GM12878 (cell line): ENCODE data around the gene TXNRD1. TPM values are rescaled to one million over a fixed set of nuclear protein-coding genes. Genes with fewer than 3 reads are reported as not detected.

Experiments used
- ATF2 ChIP-seq: IDR thresholded peaks from 2 replicates; pipeline ENCODE4 v1.6.1; 2012; ENCODE audit warnings: low read length, inconsistent platforms
- BCL11A ChIP-seq: IDR thresholded peaks from 2 replicates; pipeline ENCODE4 v1.6.1; 2011; ENCODE audit warnings: low read depth, low read length
- BCLAF1 ChIP-seq: fragments of 450-650 bp; IDR thresholded peaks from 2 replicates; pipeline ENCODE4 v1.6.1; 2017; ENCODE audit warnings: antibody characterized with exemption, mild to moderate bottlenecking, moderate library complexity
- BHLHE40 ChIP-seq, 2 experiments: fragments of 450-650 bp in 1 of 2; IDR thresholded peaks; 2 replicates each; pipeline ENCODE4 v1.6.1; 2011 to 2017; ENCODE audit warnings: low read depth in 2 of 2, borderline replicate concordance in 1 of 2, improper control_type of control experiment in 1 of 2, low read length in 1 of 2, mild to moderate bottlenecking in 1 of 2
- BRCA1 ChIP-seq: IDR thresholded peaks from 2 replicates; pipeline ENCODE4 v1.6.1; 2011; ENCODE audit warnings: low read depth, low read length, improper control_type of control experiment
- DPF2 ChIP-seq: fragments of 450-650 bp; IDR thresholded peaks from 2 replicates; pipeline ENCODE4 v1.6.1; 2017; ENCODE audit warnings: mild to moderate bottlenecking
- EED ChIP-seq: sonication (generic); IDR thresholded peaks from 2 replicates; pipeline ENCODE4 v1.6.1; 2016; ENCODE audit warnings: antibody characterized with exemption, low read depth
- EGR1 ChIP-seq, 2 experiments: IDR thresholded peaks; 1 replicate in 1 of 2; 2 replicates in 1 of 2; pipeline ENCODE4 v1.6.1; 2011 to 2012; ENCODE audit warnings: low read depth in 2 of 2, low read length in 2 of 2, borderline replicate concordance in 1 of 2, mild to moderate bottlenecking in 1 of 2, moderate library complexity in 1 of 2
- ESRRA ChIP-seq: IDR thresholded peaks from 2 replicates; pipeline ENCODE4 v1.6.1; 2012; ENCODE audit warnings: mild to moderate bottlenecking, low read length, improper control_type of control experiment
- MEF2A ChIP-seq: IDR thresholded peaks from 2 replicates; pipeline ENCODE4 v1.6.1; 2011; ENCODE audit warnings: low read depth, mild to moderate bottlenecking, low read length, moderate library complexity; ENCODE audit not compliant: insufficient read depth
- MTA2 ChIP-seq: fragments of 450-650 bp; IDR thresholded peaks from 2 replicates; pipeline ENCODE4 v1.6.1; 2016; ENCODE audit warnings: low read depth, mild to moderate bottlenecking, moderate library complexity
- NFYA ChIP-seq: IDR thresholded peaks from 2 replicates; pipeline ENCODE4 v1.6.1; 2011; ENCODE audit warnings: low read depth, mild to moderate bottlenecking, low read length, improper control_type of control experiment, borderline replicate concordance
- PAX8 ChIP-seq: fragments of 450-650 bp; IDR thresholded peaks from 2 replicates; pipeline ENCODE4 v1.6.1; 2017; ENCODE audit warnings: mild to moderate bottlenecking, moderate library complexity
- PKNOX1 ChIP-seq: fragments of 450-650 bp; IDR thresholded peaks from 2 replicates; pipeline ENCODE4 v1.6.1; 2016; ENCODE audit warnings: mild to moderate bottlenecking
- RB1 ChIP-seq: fragments of 450-650 bp; formaldehyde crosslinking; IDR thresholded peaks from 2 replicates; pipeline ENCODE4 v1.6.1; 2017; ENCODE audit warnings: mild to moderate bottlenecking, borderline replicate concordance
- SREBF2 ChIP-seq: IDR thresholded peaks from 2 replicates; pipeline ENCODE4 v1.6.1; 2012; ENCODE audit warnings: mild to moderate bottlenecking, low read length
- TAF1 ChIP-seq: IDR thresholded peaks from 2 replicates; pipeline ENCODE4 v1.6.1; 2011; ENCODE audit warnings: mild to moderate bottlenecking, low read depth, low read length, borderline replicate concordance
- TARDBP ChIP-seq: IDR thresholded peaks from 2 replicates; pipeline ENCODE4 v1.6.1; 2016; ENCODE audit warnings: borderline replicate concordance
- TBL1XR1 ChIP-seq: IDR thresholded peaks from 2 replicates; pipeline ENCODE4 v1.6.1; 2012; ENCODE audit warnings: low read depth, low read length, improper control_type of control experiment
- WRNIP1 ChIP-seq: IDR thresholded peaks from 2 replicates; pipeline ENCODE4 v1.6.1; 2011; ENCODE audit warnings: low read depth, low read length, improper control_type of control experiment, borderline replicate concordance
- ZBTB11 ChIP-seq: fragments of 450-650 bp; formaldehyde crosslinking; IDR thresholded peaks from 2 replicates; pipeline ENCODE4 v1.5.0; 2022; ENCODE audit warnings: mild to moderate bottlenecking, missing genetic modification characterization
- polyA plus RNA-seq, 11 experiments: library from polyadenylated mRNA; depleted of rRNA in 4 of 11; unstranded in 6 of 11; stranded (reverse) in 5 of 11; fragments of >200 nt; fragmentation: Nextera tagmentation in 4 of 11; fragmentation: Illumina TruSeq in 1 of 11; extraction: Ambion mirVana in 4 of 11; extraction: Trizol in 1 of 11; gene quantifications; 1 replicate in 1 of 11; 2 replicates in 10 of 11; pipeline versions ENCODE4 v1.2.1 to v1.2.3, GENCODE V29; 2011 to 2016; ENCODE audit warnings: inconsistent platforms in 2 of 11, missing spikeins in 2 of 11, low read depth in 1 of 11
- total RNA-seq, 4 experiments: library from RNA; depleted of rRNA in 3 of 4; stranded (reverse); fragments of >200 nt in 3 of 4; fragmentation: Illumina TruSeq in 1 of 4; extraction: Trizol in 1 of 4; gene quantifications; 2 replicates each; pipeline versions ENCODE4 v1.2.1 to v1.2.3, GENCODE V29; 2013 to 2021

The TXNRD1 gene
- total and polyA plus RNA-seq, 10 of the 15 experiments (the other 5 are each of a cell fraction or from before 2014, with no cell fraction given) = 52.6 to 84.6 (median 67.8) TPM

GRCh38 chr12:104286516-104287482 is 71.2 kb downstream of the TXNRD1 start (continued):
- TF ChIP-seq ZBTB11 (CRISPR knock-in tag) = no peak
- no peak for TF ChIP-seq ESRRA
- TF ChIP-seq EGR1 (IDR thresholded peaks at IDR 0.05; ENCODE audit: borderline replicate concordance in 1 of 2, low read depth in 2 of 2, low read length in 2 of 2) = no peak
- TF ChIP-seq EED = peak; percentile 44; the same call in 1 of the 2 replicates
- no peak; the same call in 1 of the 2 replicates for TF ChIP-seq BCL11A
- peak; percentile 75; the same call in 1 of the 2 replicates for TF ChIP-seq RB1
- TF ChIP-seq ATF2 = no peak
- no peak for TF ChIP-seq BRCA1
- no peak for TF ChIP-seq MEF2A
- no peak for TF ChIP-seq TBL1XR1
- no peak; the same call in 1 of the 2 replicates for TF ChIP-seq NFYA
- TF ChIP-seq TARDBP = 0 out of 2 replicates have a peak, but pooled peaks have one; percentile 28
- no peak for TF ChIP-seq SREBF2
- peak; percentile 68 to 81 for TF ChIP-seq BHLHE40 (IDR thresholded peaks at IDR 0.05; ENCODE audit: borderline replicate concordance in 1 of 2, low read depth in 2 of 2, low read length in 1 of 2)
- TF ChIP-seq PAX8 = no peak
- TF ChIP-seq PKNOX1 = peak; percentile 96
- TF ChIP-seq BCLAF1 = no peak
- peak; percentile 71 for TF ChIP-seq DPF2
- TF ChIP-seq TAF1 = peak; percentile 81
- peak; percentile 59; the same call in 1 of the 2 replicates for TF ChIP-seq MTA2
- no peak for TF ChIP-seq WRNIP1
